ENCODE measurements around the gene R3HDM4. TPM values are rescaled to one million over a fixed set of nuclear protein-coding genes. Genes with fewer than 3 reads are reported as not detected.

Gene R3HDM4
- polyA plus RNA-seq, 2 of the 4 experiments (the other 2 are of a cell fraction): 22.7 to 24.8 TPM

GRCh38 chr19:955803-956765, 43.1 kb upstream of the R3HDM4 start:
- ATAC-seq (no peak), FAIRE-seq (no peak), DNase-seq (ENCODE audit: low read depth in 1 of 2, low spot score in 1 of 2) (no peak)
- no peak overlapping the region for H3K4me3 ChIP-seq
- ChIA-PET POLR2A (no interaction called here), CTCF (interaction anchor here (0.5 to 0.7 kb wide), 2 partner anchors 12 to 61 kb away, joined by 3 read pairs; no protein-coding TSS in a partner anchor)
- peak overlapping the region in 1 of 2 experiments; percentile 68; a peak in 3 of 6 replicates for H3K27ac ChIP-seq
- 90% methylated on average over 41 of the region's 55 CpGs for WGBS (ENCODE audit: missing lambda C conversion rate)
- no peak overlapping the region for H3K4me2 ChIP-seq
- no peaks in the 10 kb centered on the region for H3K9me3 ChIP-seq
- TF ChIP-seq NPAS2 (CRISPR knock-in tag; IDR thresholded peaks at IDR 0.05; ENCODE audit: borderline replicate concordance) (no peak), FOSB (CRISPR knock-in tag; IDR thresholded peaks at IDR 0.05) (no peak), ELK1 (IDR thresholded peaks at IDR 0.05; ENCODE audit: low read depth, low read length) (no peak), POLR2AphosphoS2 (conservative IDR thresholded peaks at IDR 0.05; ENCODE audit: low read length) (no peak)
- peaks cover 38% of the 10 kb centered on the region for H3K4me1 ChIP-seq

- ATAC-seq (no peak; a peak in 1 of 6 replicates), DNase-seq (ENCODE audit: low read depth in 1 of 2, low spot score in 1 of 2) (no peak), FAIRE-seq (no peak)
- ChIA-PET POLR2A (no interaction called here), CTCF (interaction anchor here (0.6 kb wide), 1 partner anchor 16 kb away, joined by 4 read pairs; no protein-coding TSS in a partner anchor)
- Histone ChIP-seq H3K4me3 (no peak overlapping the region), H3K4me2 (no peak overlapping the region), H3K9me3 (no peaks in the 10 kb centered on the region), H3K4me1 (peaks cover 36% of the 10 kb centered on the region), H3K27ac (peak overlapping the region in 1 of 2 experiments; percentile 33; a peak in 1 of 6 replicates)
- 83% methylated on average over 15 of the region's 43 CpGs for WGBS (ENCODE audit: missing lambda C conversion rate)
- TF ChIP-seq EHMT2 (IDR thresholded peaks at IDR 0.05; ENCODE audit: low read depth) (no peak), KDM1A (IDR thresholded peaks at IDR 0.05; ENCODE audit: low read depth) (no peak), ELK1 (IDR thresholded peaks at IDR 0.05; ENCODE audit: low read depth, low read length) (no peak), USF2 (IDR thresholded peaks at IDR 0.05) (no peak), ZC3H11A (IDR thresholded peaks at IDR 0.05) (no peak), BHLHE40 (IDR thresholded peaks at IDR 0.05; ENCODE audit: low read depth, low read length) (no peak)
Measured at GRCh38 chr19:954672-955494, 41.9 kb upstream of the R3HDM4 start.

- peaks cover 31% of the 10 kb centered on the region for H3K4me1 ChIP-seq
- no peak overlapping the region for H3K4me3 ChIP-seq
- ATAC-seq (no peak), FAIRE-seq (no peak), DNase-seq (ENCODE audit: low read depth in 1 of 2, low spot score in 1 of 2) (no peak)
- no peak overlapping the region for H3K4me2 ChIP-seq
- CTCF ChIA-PET: interaction anchor here (0.6 kb wide), 1 partner anchor 16 kb away, joined by 4 read pairs; no protein-coding TSS in a partner anchor
- POLR2A ChIA-PET: no interaction called here
- no peaks in the 10 kb centered on the region for H3K9me3 ChIP-seq
- H3K27ac ChIP-seq: no peak overlapping the region
- 81% methylated on average over 9 of the region's 14 CpGs for WGBS (ENCODE audit: missing lambda C conversion rate)
- TF ChIP-seq ZFP36 (IDR thresholded peaks at IDR 0.05; ENCODE audit: borderline replicate concordance, partially characterized antibody): no peak
- TF ChIP-seq HES2 (IDR thresholded peaks at IDR 0.05): no peak
- TF ChIP-seq RCOR1 (IDR thresholded peaks at IDR 0.05; ENCODE audit: low read depth, low read length): no peak
- TF ChIP-seq BHLHE40 (IDR thresholded peaks at IDR 0.05; ENCODE audit: low read depth, low read length): no peak
- TF ChIP-seq EHF (CRISPR knock-in tag; IDR thresholded peaks at IDR 0.05): no peak
- no peak for TF ChIP-seq ZSCAN20 (CRISPR knock-in tag; IDR thresholded peaks at IDR 0.05)
- no peak for TF ChIP-seq EHMT2 (IDR thresholded peaks at IDR 0.05; ENCODE audit: low read depth)
- TF ChIP-seq NR3C1 (IDR thresholded peaks at IDR 0.05): no peak
- no peak for TF ChIP-seq MAX (IDR thresholded peaks at IDR 0.05)
- no peak for TF ChIP-seq FOSL2 (IDR thresholded peaks at IDR 0.05)
- no peak for TF ChIP-seq FOSL2 (CRISPR knock-in tag; IDR thresholded peaks at IDR 0.05)
- TF ChIP-seq PHF8 (IDR thresholded peaks at IDR 0.05; ENCODE audit: borderline replicate concordance, low read depth): no peak
- no peak for TF ChIP-seq E2F6 (IDR thresholded peaks at IDR 0.05; ENCODE audit: borderline replicate concordance, low read depth)
- no peak for TF ChIP-seq POLR2A (IDR thresholded peaks at IDR 0.05; ENCODE audit: low read length)
- no peak for TF ChIP-seq ZC3H11A (IDR thresholded peaks at IDR 0.05)
- no peak for TF ChIP-seq CTCF (IDR thresholded peaks at IDR 0.05)
- TF ChIP-seq ZNF302 (CRISPR knock-in tag; IDR thresholded peaks at IDR 0.05): no peak
Measured at GRCh38 chr19:954272-954671, 41.3 kb upstream of the R3HDM4 start.

Measured in A549 (cell line).